Measurements from ENCODE around the gene EGLN3. TPM values are rescaled to one million over a fixed set of nuclear protein-coding genes. Genes with fewer than 3 reads are reported as not detected.

The EGLN3 gene
- total RNA-seq, 2 donors from 2014 or later, result 10.8 to 11.4 TPM

DNA sequence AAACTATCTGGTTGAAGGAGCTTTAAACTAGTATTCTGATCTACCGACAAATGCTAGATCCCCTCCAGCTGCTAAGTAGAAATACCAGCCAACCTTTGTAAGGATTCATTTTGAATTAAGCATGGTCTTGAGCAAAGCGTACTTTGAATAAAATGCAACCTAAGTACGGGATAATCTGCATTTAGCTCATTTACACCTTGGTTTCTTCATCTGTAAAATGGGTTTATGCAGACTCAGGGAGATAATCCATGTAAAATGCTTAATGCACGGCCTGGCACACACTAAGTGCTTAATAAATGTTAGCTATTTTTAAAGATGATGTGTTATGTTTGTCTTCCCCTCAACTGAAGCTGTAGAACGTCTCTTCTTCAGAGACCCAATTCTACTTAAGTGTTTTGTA is 15.9 kb downstream of the EGLN3 start:
- DNase-seq (ENCODE audit: low spot score), result no peak
- no peak for ATAC-seq (ENCODE audit: insufficient number of reproducible peaks, low FRiP score, low read depth)
- peaks cover 7 to 32% of the 10 kb centered on the region in 2 donors for H3K4me1 ChIP-seq (ENCODE audit: control insufficient read depth in 1 of 2, low read depth in 2 of 2)
- no peak overlapping the region for H3K4me3 ChIP-seq
- no peaks in the 10 kb centered on the region for H3K36me3 ChIP-seq
- H3K9me3 ChIP-seq, result no peaks in the 10 kb centered on the region
- no peaks in the 10 kb centered on the region for H3K27me3 ChIP-seq (replicated peaks; ENCODE audit: insufficient read depth)
- TF ChIP-seq, protein P1, sequence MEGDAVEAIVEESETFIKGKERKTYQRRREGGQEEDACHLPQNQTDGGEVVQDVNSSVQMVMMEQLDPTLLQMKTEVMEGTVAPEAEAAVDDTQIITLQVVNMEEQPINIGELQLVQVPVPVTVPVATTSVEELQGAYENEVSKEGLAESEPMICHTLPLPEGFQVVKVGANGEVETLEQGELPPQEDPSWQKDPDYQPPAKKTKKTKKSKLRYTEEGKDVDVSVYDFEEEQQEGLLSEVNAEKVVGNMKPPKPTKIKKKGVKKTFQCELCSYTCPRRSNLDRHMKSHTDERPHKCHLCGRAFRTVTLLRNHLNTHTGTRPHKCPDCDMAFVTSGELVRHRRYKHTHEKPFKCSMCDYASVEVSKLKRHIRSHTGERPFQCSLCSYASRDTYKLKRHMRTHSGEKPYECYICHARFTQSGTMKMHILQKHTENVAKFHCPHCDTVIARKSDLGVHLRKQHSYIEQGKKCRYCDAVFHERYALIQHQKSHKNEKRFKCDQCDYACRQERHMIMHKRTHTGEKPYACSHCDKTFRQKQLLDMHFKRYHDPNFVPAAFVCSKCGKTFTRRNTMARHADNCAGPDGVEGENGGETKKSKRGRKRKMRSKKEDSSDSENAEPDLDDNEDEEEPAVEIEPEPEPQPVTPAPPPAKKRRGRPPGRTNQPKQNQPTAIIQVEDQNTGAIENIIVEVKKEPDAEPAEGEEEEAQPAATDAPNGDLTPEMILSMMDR (IDR thresholded peaks at IDR 0.05), result no peak
- H3K27ac ChIP-seq, result no peak overlapping the region

DNA sequence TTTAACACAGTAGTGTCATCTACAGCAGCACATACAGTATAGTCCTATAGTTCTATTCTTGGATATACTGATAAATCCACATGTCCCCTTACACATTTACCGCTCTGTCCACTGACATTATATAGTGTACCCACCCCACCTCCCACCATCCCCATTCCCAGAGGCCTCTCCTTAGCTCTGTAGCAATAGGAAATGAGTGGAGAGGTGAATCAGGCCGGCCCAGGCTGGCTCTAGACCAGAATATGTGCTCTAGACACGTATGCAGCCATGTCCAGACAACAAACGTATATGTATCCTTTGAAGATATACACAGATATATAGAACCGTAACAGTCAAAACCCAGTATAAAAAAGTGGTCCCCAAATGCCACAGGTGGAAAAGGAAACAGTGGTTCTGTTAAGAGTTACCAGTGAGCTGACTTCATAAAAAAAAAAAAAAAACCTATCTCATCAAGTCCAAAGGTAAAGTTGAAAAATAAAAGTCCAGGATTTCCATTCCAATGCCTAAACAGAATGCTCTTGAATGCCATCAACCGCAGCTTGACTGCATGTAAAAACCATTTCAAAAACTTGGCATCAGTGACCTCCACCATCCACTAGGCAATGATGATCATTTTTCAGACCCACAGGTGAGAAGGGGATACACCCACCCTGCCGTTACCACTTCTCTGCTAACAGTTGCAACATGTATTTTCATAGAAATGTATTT is 16.7 kb downstream of the EGLN3 start:
- DNase-seq (ENCODE audit: low spot score), result no peak
- no peaks in the 10 kb centered on the region for H3K27me3 ChIP-seq (replicated peaks; ENCODE audit: insufficient read depth)
- no peak overlapping the region for H3K4me3 ChIP-seq
- no peak for ATAC-seq (ENCODE audit: insufficient number of reproducible peaks, low FRiP score, low read depth)
- TF ChIP-seq, protein P1 (IDR thresholded peaks at IDR 0.05), result no peak
- peaks cover 7 to 30% of the 10 kb centered on the region in 2 donors for H3K4me1 ChIP-seq (ENCODE audit: control insufficient read depth in 1 of 2, low read depth in 2 of 2)
- no peaks in the 10 kb centered on the region for H3K9me3 ChIP-seq
- no peak overlapping the region for H3K27ac ChIP-seq
- no peaks in the 10 kb centered on the region for H3K36me3 ChIP-seq

DNA sequence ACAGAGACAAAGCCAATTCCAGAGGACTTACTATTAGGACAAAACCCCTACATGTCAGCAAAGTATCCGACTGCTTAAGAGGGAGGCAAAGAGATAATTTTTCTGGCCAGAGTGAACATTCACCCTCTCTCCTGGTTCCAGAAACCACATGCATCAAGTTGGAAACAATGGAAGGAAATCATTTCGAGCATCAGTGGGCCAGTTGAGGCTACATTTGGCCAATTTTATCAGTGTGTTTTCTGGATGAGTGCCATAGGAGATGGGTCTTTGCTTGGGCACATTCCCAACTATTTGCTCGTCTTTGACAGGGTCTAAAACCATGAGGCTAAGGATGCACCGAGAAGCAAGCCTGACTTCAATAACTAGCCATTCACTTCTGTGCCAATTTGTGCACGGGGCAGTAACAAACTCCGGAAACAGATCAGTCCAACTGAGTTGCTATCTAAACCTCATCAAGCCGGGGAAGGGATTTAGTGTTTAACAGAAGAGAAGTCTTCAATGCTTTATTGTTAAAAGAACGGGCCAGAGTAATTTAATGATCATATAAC is 17.4 kb downstream of the EGLN3 start:
- Histone ChIP-seq H3K4me3 (no peak overlapping the region), H3K27me3 (replicated peaks; ENCODE audit: insufficient read depth) (no peaks in the 10 kb centered on the region), H3K36me3 (no peaks in the 10 kb centered on the region), H3K4me1 (ENCODE audit: control insufficient read depth in 1 of 2, low read depth in 2 of 2) (peaks cover 7 to 23% of the 10 kb centered on the region in 2 donors), H3K27ac (no peak overlapping the region), H3K9me3 (no peaks in the 10 kb centered on the region)
- TF ChIP-seq, protein P1 (IDR thresholded peaks at IDR 0.05), result no peak
- DNase-seq (ENCODE audit: low spot score) (no peak), ATAC-seq (ENCODE audit: insufficient number of reproducible peaks, low FRiP score, low read depth) (no peak)

DNA sequence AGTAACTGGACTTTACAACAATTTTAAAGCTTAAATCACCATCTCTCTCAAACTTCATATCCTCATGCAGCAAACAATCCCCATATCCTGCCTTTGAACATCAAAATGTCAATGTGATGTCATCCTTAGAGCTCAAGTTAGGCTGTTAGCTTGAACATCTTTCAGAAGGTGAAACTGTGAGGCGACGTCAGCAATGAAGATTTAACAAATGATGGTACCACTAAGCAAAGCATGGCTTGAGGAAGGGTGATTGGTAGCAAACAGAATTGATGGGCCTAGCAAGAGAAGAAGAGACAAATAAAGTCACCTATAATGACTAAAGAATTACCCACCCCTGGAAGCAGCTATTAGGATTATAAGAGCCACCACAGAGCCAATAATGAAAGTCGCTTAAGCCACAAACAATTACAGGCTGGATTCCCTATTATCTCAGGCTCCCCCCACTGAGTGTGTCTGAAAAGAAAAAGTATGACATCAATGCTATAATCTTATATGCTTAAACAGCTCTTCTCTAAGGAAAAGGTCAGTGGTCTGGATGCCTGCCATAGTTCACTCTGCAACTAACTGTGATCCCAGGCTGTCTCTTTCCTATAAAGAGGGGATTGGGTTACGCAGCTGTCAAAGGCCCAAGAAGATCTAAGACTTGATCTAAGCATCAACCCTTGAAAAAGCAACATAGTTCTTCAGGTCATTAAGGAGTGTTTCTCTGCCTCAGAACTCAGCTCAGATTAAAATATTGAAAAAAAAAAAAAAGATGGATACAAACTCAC is 18.1 kb downstream of the EGLN3 start:
- Histone ChIP-seq H3K9me3 (no peaks in the 10 kb centered on the region), H3K27ac (no peak overlapping the region), H3K36me3 (no peaks in the 10 kb centered on the region), H3K4me1 (ENCODE audit: control insufficient read depth in 1 of 2, low read depth in 2 of 2) (peaks cover 4 to 16% of the 10 kb centered on the region in 2 donors), H3K27me3 (replicated peaks; ENCODE audit: insufficient read depth) (no peaks in the 10 kb centered on the region), H3K4me3 (no peak overlapping the region)
- ATAC-seq (ENCODE audit: insufficient number of reproducible peaks, low FRiP score, low read depth) (no peak), DNase-seq (ENCODE audit: low spot score) (no peak)
- TF ChIP-seq, protein P1 (IDR thresholded peaks at IDR 0.05), result no peak

DNA sequence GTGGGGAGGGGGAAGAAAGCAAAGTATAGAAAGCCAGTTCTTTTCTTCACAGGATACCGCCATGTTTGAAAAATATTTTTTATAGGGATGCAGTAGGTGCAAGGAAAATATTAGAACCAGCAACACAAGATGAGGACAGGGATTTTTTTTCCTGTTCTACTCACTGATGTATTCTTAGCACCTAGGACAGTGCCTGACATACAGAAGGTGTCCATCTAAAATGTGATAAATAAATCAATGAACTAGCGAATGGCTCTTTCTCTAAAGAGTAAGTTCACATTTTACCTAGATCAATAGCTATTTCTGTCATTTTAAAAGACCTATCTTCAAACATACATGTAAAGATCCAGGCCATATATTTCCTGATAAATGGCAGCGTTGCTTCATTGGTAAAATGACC is 18.8 kb downstream of the EGLN3 start:
- no peak for ATAC-seq (ENCODE audit: insufficient number of reproducible peaks, low FRiP score, low read depth)
- H3K36me3 ChIP-seq, result no peaks in the 10 kb centered on the region
- TF ChIP-seq, protein P1 (IDR thresholded peaks at IDR 0.05), result no peak
- peaks cover 0 to 9% of the 10 kb centered on the region in 2 donors for H3K4me1 ChIP-seq (ENCODE audit: control insufficient read depth in 1 of 2, low read depth in 2 of 2)
- no peaks in the 10 kb centered on the region for H3K27me3 ChIP-seq (replicated peaks; ENCODE audit: insufficient read depth)
- no peaks in the 10 kb centered on the region for H3K9me3 ChIP-seq
- H3K27ac ChIP-seq, result no peak overlapping the region
- DNase-seq (ENCODE audit: low spot score), result no peak
- H3K4me3 ChIP-seq, result no peak overlapping the region
